Endothelial cell of umbilical vein (primary cell): Measurements from ENCODE around the gene CREM. TPM values are rescaled to one million over a fixed set of nuclear protein-coding genes. Genes with fewer than 3 reads are reported as not detected.

Source experiments
- BruUV-seq: library from RNA; stranded (reverse); fragments of 400-500 nt; replicated peaks from 2 replicates; lab custom pipeline; 2021; lab: Mats Ljungman, UMichigan
- CTCF ChIA-PET: fragments of 300-600, 350-600 bp; sonication (Branson Sonifier 250); formaldehyde crosslinking; loops from one replicate; lab custom pipeline; 2021; ENCODE audit warnings: antibody characterized with exemption, inconsistent platforms; lab: Charles Lee
- POLR2A ChIA-PET: fragments of 300-600, 350-600 bp; sonication (Branson Sonifier 250); formaldehyde crosslinking; loops from one replicate; lab custom pipeline; 2021; ENCODE audit warnings: antibody characterized with exemption, inconsistent platforms; lab: Charles Lee
- DNase-seq: peaks from one replicate; pipeline ENCODE4 v3.0.0-alpha.2; 2011; ENCODE audit warnings: low read depth, low spot score
- FAIRE-seq: peaks from 2 replicates; lab custom pipeline; 2011; peaks lifted over from hg19 to GRCh38; lab: Jason Lieb, UNC
- H2AFZ ChIP-seq: 2 replicates; pipeline ENCODE4 v1.6.0; 2012; ENCODE audit warnings: low read depth, low read length, control low read depth, inconsistent platforms
- H3K27ac ChIP-seq: 2 replicates; pipeline ENCODE4 v1.5.1; 2011; ENCODE audit warnings: low read depth, mild to moderate bottlenecking, control low read depth, low read length, moderate library complexity; ENCODE audit not compliant: insufficient read depth
- H3K27me3 ChIP-seq, 2 experiments: 2 replicates each; pipeline versions ENCODE4 v1.6.0 to v1.6.1; 2011; ENCODE audit warnings: low read length in 2 of 2, mixed read lengths in 1 of 2; ENCODE audit not compliant: control insufficient read depth in 2 of 2, insufficient read depth in 2 of 2
- H3K36me3 ChIP-seq, 2 experiments: 2 replicates in 1 of 2; 3 replicates in 1 of 2; pipeline ENCODE4 v1.5.1; 2011; ENCODE audit warnings: low read length in 2 of 2, mild to moderate bottlenecking in 1 of 2, moderate library complexity in 1 of 2; ENCODE audit not compliant: control insufficient read depth in 2 of 2, insufficient read depth in 2 of 2; ENCODE audit errors: extremely low read depth in 1 of 2
- H3K4me1 ChIP-seq: 3 replicates; pipeline ENCODE4 v1.5.1; 2011; ENCODE audit warnings: mild to moderate bottlenecking, low read length; ENCODE audit not compliant: control insufficient read depth, insufficient read depth; ENCODE audit errors: extremely low read depth
- H3K4me2 ChIP-seq: 2 replicates; pipeline ENCODE4 v1.6.1; 2011; ENCODE audit warnings: low read length, control low read depth, mixed read lengths; ENCODE audit not compliant: insufficient read depth
- H3K4me3 ChIP-seq, 3 experiments: fragments of 200-600 bp in 1 of 3; sonication (generic), shearing (Covaris generic) in 1 of 3; replicated peaks in 1 of 3; 2 replicates each; pipeline ENCODE4 v1.5.1; 2011 to 2016; ENCODE audit warnings: control low read depth in 3 of 3, low read length in 3 of 3, mild to moderate bottlenecking in 2 of 3, inconsistent platforms in 1 of 3, low read depth in 1 of 3, moderate library complexity in 1 of 3; ENCODE audit not compliant: insufficient read depth in 1 of 3
- H3K79me2 ChIP-seq: 2 replicates; pipeline ENCODE4 v1.6.0; 2012; ENCODE audit warnings: low read length, inconsistent platforms; ENCODE audit not compliant: control insufficient read depth, insufficient read depth
- H3K9ac ChIP-seq: replicated peaks from 2 replicates; pipeline ENCODE3; 2011; ENCODE audit warnings: low read length, control low read depth; ENCODE audit not compliant: insufficient read depth; ENCODE audit errors: extremely low read depth
- H3K9me1 ChIP-seq: replicated peaks from 3 replicates; pipeline ENCODE4 v1.6.0; 2011; ENCODE audit warnings: mild to moderate bottlenecking, low read length; ENCODE audit not compliant: control insufficient read depth, insufficient read depth; ENCODE audit errors: extremely low read depth
- H3K9me3 ChIP-seq: replicated peaks from 2 replicates; pipeline ENCODE4 v1.5.1; 2012; ENCODE audit warnings: low read length, inconsistent platforms; ENCODE audit not compliant: control insufficient read depth, insufficient read depth
- H4K20me1 ChIP-seq: replicated peaks from 2 replicates; pipeline ENCODE3; 2011; ENCODE audit warnings: mild to moderate bottlenecking, low read length; ENCODE audit not compliant: control insufficient read depth, insufficient read depth; ENCODE audit errors: extremely low read depth
- CTCF ChIP-seq, 2 donors: IDR thresholded peaks; 1 replicate in 1 of 2; 2 replicates in 1 of 2; pipeline ENCODE4 v1.5.1; 2011; ENCODE audit warnings: low read length in 2 of 2, mild to moderate bottlenecking in 2 of 2, moderate library complexity in 2 of 2, control low read depth in 1 of 2, inconsistent platforms in 1 of 2, low read depth in 1 of 2; ENCODE audit not compliant: insufficient read depth in 1 of 2; ENCODE audit errors: extremely low read depth in 1 of 2
- EZH2 ChIP-seq: IDR thresholded peaks from 2 replicates; pipeline ENCODE4 v1.6.1; 2012; ENCODE audit warnings: borderline replicate concordance, low read depth, mild to moderate bottlenecking, moderate library complexity, low read length, inconsistent platforms; ENCODE audit not compliant: severe bottlenecking
- FOS ChIP-seq: IDR thresholded peaks from 2 replicates; pipeline ENCODE4 v1.6.1; 2011; ENCODE audit warnings: mild to moderate bottlenecking, low read length, moderate library complexity, borderline replicate concordance; ENCODE audit not compliant: insufficient read depth
- GATA2 ChIP-seq: IDR thresholded peaks from 2 replicates; pipeline ENCODE4 v1.7.0; 2011; ENCODE audit warnings: low read depth, mild to moderate bottlenecking, moderate library complexity, mixed read lengths, low read length; ENCODE audit not compliant: insufficient read length, insufficient read depth
- JUN ChIP-seq: IDR thresholded peaks from 2 replicates; pipeline ENCODE4 v1.6.1; 2011; ENCODE audit warnings: borderline replicate concordance, low read depth; ENCODE audit not compliant: insufficient read length, insufficient read depth
- MAX ChIP-seq: IDR thresholded peaks from 2 replicates; pipeline ENCODE4 v1.6.1; 2011; ENCODE audit not compliant: insufficient read depth, insufficient read length
- MYC ChIP-seq: IDR thresholded peaks from one replicate; pipeline ENCODE4 v1.6.1; 2011; ENCODE audit warnings: mild to moderate bottlenecking, low read depth, low read length
- POLR2A ChIP-seq: IDR thresholded peaks from 2 replicates; pipeline ENCODE4 v1.6.1; 2012; ENCODE audit warnings: low read depth, mild to moderate bottlenecking, control low read depth, low read length
- POLR2AphosphoS5 ChIP-seq: IDR thresholded peaks from 2 replicates; pipeline ENCODE4 v1.6.1; 2012; ENCODE audit warnings: low read depth, mild to moderate bottlenecking, control low read depth, low read length, moderate library complexity; ENCODE audit not compliant: insufficient read depth
- dilution Hi-C: fragments of 300-500 bp; cut with MboI; formaldehyde crosslinking; loops from one replicate; pipeline ENCODE4 v1.15.0; 2019; ENCODE audit warnings: low sequenced_read_pairs; ENCODE audit not compliant: extremely low pct_ligation_motif_present
- intact Hi-C: fragments of 100-400 bp; cut with micrococcal nuclease; formaldehyde crosslinking; loops from one replicate; pipeline ENCODE4 v1.10.0; 2022
- polyA plus RNA-seq, 4 experiments: library from polyadenylated mRNA; depleted of rRNA in 3 of 4; stranded (reverse) in 3 of 4; unstranded in 1 of 4; fragments of >200 nt; gene quantifications; 2 replicates each; pipeline versions ENCODE4 v1.2.1 to v1.2.3, GENCODE V29; 2011 to 2012; ENCODE audit warnings: missing spikeins in 1 of 4
- total RNA-seq: library from RNA; stranded (reverse); gene quantifications from 2 replicates; pipeline ENCODE4 v1.2.3, GENCODE V29; 2021

Gene CREM
- total and polyA plus RNA-seq, 2 donors (not counting 3 experiments of a cell fraction or from before 2014, with no cell fraction given), result 35.5 to 39.8 TPM

- Histone ChIP-seq H3K27me3 (no peaks in the 10 kb centered on the region), H2AFZ (no peak overlapping the region), H3K4me2 (no peak overlapping the region), H3K9me1 (no peaks in the 10 kb centered on the region), H4K20me1 (no peaks in the 10 kb centered on the region), H3K36me3 (peaks cover 0 to 5% of the 10 kb centered on the region in 2 experiments), H3K9me3 (no peaks in the 10 kb centered on the region), H3K4me3 (no peak overlapping the region), H3K79me2 (no peaks in the 10 kb centered on the region), H3K9ac (no peak overlapping the region), H3K4me1 (no peaks in the 10 kb centered on the region), H3K27ac (no peak overlapping the region)
- DNase-seq (no peak), FAIRE-seq (no peak)
- POLR2A ChIA-PET, result no interaction called here
- TF ChIP-seq EZH2 (no peak), MAX (no peak), POLR2AphosphoS5 (no peak), CTCF (IDR thresholded peaks at IDR 0.05; ENCODE audit: extremely low read depth in 1 of 2, insufficient read depth in 1 of 2, low read depth in 1 of 2, low read length in 2 of 2) (no peak), MYC (no peak), FOS (no peak), JUN (no peak), GATA2 (no peak), POLR2A (no peak)
- CTCF ChIA-PET, result interaction anchor here (0.5 to 3.9 kb wide), 4 partner anchors 9 to 1792 kb away, joined by 3 to 28 read pairs (median 3); no protein-coding TSS in a partner anchor
- intact Hi-C loops, result loop anchor here (10.0 kb wide), 1 partner anchor 396 kb away; the partner anchor contains the start of gene PARD3
- dilution Hi-C loops, result loop anchor here (25.0 kb wide), 1 partner anchor 99 kb away; no protein-coding TSS in a partner anchor
- BruUV-seq, result no TSS peak
Observed at GRCh38 chr10:35210961-35211360, 84.3 kb downstream of the CREM start.
